ENCODE results near the gene KDM4B.

- TF ChIP-seq CTCF (IDR thresholded peaks at IDR 0.05) (no peak), EP300 (IDR thresholded peaks at IDR 0.05) (no peak), POLR2A (IDR thresholded peaks at IDR 0.05) (no peak)
Observed at GRCh38 chr19:5075597-5075996, 106.7 kb downstream of the KDM4B start.

All from gastroesophageal sphincter (tissue), 3 donors.